Dermis blood vessel endothelial cell (primary cell): Measurements from ENCODE around the gene GTF2A1. TPM values are rescaled to one million over a fixed set of nuclear protein-coding genes. Genes with fewer than 3 reads are reported as not detected.

Experiments used
- DNase-seq: peaks from one replicate; pipeline ENCODE4 v3.0.0; 2010
- total RNA-seq: library from RNA; depleted of rRNA; stranded (reverse); fragments of >200 nt; gene quantifications from 2 replicates; pipeline ENCODE4 v1.2.3, GENCODE V29; 2014

The GTF2A1 gene
- total RNA-seq, 1 donor from 2014 or later = 31.7 TPM

DNA sequence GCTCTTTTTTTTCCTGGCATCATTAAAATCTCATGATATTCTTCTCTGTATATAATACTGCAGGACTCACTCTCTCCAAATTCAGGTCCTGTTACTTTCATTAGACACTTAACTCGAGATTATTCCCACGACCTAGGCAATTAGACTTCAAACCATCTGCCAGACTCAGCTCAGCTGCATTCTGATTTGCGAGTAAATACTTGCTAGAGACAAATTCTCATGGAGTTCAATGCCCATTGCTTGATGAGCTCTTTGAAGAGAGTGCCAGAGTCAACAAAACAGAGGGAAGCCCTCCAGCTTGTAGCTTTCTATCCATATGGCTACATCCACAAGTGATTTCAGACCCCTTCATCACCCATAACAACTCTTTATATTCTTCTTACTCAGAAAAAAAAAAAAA lies 88.3 kb downstream of the GTF2A1 start:
- no peak for DNase-seq

GRCh38 chr14:81129242-81129641 lies 91.5 kb downstream of the GTF2A1 start:
- DNase-seq = no peak

DNA sequence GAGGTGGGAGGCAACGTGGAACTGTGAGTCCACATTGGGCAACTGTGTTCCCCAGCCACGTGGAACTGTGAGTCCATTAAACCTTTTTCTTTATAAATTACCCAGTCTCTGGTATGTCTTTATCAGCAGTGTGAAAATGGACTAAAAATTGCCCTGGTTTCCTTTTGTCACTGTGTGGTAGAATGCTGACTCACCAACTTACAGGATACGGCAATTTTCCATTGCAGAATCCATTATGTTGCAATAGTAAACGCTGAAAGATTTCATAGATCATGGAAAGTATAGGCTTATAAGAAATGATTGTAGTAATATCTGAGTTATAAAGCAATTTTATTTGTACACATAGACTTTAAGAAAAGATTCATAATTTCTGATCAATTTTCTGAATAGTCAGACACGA lies 93.0 kb downstream of the GTF2A1 start:
- DNase-seq = no peak

DNA sequence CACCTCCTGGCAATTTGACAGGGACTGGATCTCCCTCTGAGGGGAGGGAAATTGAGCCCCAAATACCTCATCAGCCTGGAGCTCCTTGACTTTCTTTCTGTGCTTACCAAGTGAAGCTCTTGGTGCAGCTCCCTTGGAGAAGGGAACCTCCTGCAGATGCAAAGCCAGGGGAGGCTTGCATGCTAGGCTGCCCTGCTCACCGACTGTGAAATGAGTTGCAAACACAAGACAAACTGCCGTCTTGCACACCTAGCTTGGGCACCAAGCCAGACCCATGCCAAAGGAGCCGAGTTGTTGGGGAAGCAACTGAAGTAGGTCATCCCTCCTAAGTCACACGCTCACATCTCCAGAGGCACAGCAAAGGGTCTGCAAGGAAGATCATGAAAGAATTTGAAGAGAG lies 95.2 kb downstream of the GTF2A1 start:
- no peak for DNase-seq

Other genes with a start within 250 kb of the GTF2A1 start
- 100 and 119 TPM in 2 replicates for gene STON2, start 179.4 kb upstream of the GTF2A1 start, total RNA-seq